Measurements from ENCODE around the gene SCAP.

The SCAP gene

GRCh38 chr3:47366833-47367232 lies 108.9 kb downstream of the SCAP start:
- in situ Hi-C loops (cut with MboI; ENCODE audit: low sequenced_read_pairs), result no loop called here

GRCh38 chr3:47365213-47366153 lies 110.3 kb downstream of the SCAP start:
- in situ Hi-C loops (cut with MboI; ENCODE audit: low sequenced_read_pairs), result no loop called here
